GM19455 (cell line): Measurements from ENCODE around the gene GSS.

Experiments used
- ATAC-seq: cut with Tn5 transposase; IDR thresholded peaks from one replicate; pipeline ENCODE4 v1.9.1; 2021; ENCODE audit not compliant: unreplicated experiment

The GSS gene

GRCh38 chr20:34947336-34947735 is 8.3 kb downstream of the GSS start:
- ATAC-seq, result no peak

GRCh38 chr20:34946661-34947060 is 8.9 kb downstream of the GSS start:
- ATAC-seq, result no peak

- no peak for ATAC-seq
These were observed 10.1 kb downstream of the GSS start for GRCh38 chr20:34945315-34946077.

DNA sequence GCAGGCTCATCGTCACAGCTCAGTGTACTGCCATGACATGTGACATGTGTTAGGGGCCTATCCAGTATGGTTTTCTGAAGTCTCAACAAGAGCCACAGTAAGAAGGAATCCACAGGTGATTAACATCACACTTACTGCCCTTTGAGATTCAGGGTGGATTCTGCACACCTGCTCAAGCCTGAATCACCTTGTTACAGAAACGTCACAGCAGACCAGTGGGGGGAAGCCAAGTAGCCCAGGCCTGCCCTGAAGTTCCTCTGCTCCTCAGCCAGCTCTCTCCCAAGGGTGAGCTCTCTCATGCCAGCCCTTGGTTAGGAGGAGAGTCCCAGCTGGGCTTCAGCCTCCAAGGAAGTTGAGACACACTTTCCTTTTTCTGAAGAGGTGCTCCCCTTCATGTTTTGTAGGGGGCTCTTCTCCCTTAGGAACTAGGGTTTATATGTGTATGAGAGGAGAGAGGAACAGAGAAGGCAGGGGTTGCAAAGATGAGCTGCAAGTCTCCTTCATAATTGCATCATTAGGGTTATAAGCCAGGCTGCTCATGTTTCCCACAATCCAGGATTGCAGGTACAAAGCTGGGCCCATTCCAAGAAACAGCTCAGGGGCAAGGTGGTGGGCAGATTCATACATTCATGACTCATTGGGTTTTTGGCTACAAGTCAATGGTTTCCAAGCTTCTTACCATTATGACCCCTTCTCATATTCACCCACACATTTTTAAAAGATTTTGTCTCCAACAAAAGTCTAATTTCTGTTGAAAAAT is 11.6 kb downstream of the GSS start:
- ATAC-seq, result no peak

GRCh38 chr20:34942301-34942700 is 13.3 kb downstream of the GSS start:
- ATAC-seq, result no peak

- ATAC-seq, result no peak
These were observed 14.4 kb downstream of the GSS start for GRCh38 chr20:34941226-34941625.

- ATAC-seq, result no peak
These were observed 15.5 kb downstream of the GSS start for GRCh38 chr20:34940081-34940481.

- ATAC-seq, result no peak
These were observed 17.0 kb downstream of the GSS start for GRCh38 chr20:34938466-34939163.

DNA sequence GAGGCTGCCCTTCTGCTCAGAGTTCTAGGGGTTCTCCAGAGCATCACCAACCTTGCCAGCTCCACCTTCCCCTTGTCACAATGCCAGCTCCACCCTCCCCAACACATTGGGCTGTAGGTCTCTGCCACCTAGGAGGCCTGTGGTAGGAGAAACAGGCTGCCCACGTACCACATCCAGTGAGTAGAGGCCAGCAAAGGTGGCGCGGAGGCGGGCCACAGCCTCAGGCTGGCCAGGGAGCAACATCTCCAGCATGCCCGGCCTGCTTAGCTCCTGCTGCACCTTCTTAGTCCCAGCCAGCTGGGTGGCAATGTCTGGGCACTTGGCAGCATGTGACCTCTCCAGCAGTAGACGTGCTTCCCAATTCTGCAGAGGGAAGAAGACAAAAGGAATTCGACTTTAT is 23.8 kb downstream of the GSS start:
- no peak for ATAC-seq

DNA sequence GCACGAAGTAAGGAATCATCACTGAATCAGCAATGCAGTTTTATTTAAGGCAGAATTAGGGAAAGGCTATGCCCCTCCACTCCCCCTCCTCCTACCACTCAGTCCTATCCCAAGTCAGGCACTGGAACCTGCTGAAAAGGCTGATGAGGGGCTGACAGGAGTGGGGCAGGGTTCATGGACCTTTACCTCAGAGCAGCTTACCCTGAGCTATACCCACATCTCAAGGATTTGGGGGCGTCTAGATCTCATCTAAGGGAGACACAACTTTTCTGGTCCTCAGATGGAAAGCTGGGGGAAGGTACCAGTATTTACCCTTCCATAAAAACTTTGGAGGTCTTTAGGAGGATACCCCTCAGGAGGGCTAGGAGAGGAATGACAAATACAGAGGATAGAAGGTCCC is 27.2 kb downstream of the GSS start:
- no peak for ATAC-seq

DNA sequence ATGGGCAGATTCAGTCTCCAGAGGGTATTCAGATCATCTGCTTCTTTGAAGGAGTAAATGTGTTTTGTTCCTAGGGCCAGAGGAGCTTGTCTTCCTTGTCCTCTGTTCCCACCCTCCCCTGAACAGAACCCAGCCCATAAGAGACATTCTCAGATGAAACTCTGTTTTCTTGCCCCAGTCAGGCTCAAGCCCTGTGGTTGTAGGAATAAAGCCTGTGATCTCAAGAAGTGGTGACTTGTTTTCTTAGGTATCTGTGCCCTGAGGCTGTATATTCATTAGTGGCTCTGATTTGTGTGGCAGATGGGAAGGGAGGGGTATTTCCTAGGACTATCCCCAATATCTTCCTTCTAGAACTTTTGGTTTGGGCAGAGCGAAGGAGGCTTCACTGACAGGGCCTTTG is 27.9 kb downstream of the GSS start:
- no peak for ATAC-seq

- ATAC-seq, result no peak
These were observed 29.0 kb downstream of the GSS start for GRCh38 chr20:34926581-34926980.

- ATAC-seq, result no peak
These were observed 29.6 kb downstream of the GSS start for GRCh38 chr20:34925981-34926380.

- ATAC-seq, result no peak
These were observed 30.3 kb downstream of the GSS start for GRCh38 chr20:34925341-34925740.

DNA sequence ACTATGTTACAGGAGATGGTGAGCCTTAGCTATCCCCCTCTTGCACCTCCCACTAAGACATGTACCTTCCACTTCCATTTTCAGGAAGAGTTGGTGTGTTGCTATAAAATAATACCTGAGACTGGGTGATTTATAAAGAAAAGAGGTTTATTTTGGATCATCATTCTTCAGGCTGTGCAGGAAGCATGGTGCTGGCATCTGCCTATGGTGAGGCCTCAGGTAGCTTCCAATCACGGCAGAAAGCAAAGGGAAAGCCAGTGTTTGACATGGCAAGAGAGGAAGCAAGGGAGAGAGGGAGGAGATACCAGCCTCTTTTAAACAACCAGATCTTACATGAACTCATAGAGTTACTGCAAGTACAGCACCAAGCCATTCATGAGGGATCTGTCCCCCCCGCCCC is 32.2 kb downstream of the GSS start:
- no peak for ATAC-seq

GRCh38 chr20:34922654-34923381 is 32.8 kb downstream of the GSS start:
- no peak for ATAC-seq

GRCh38 chr20:34921436-34921835 is 34.2 kb downstream of the GSS start:
- no peak for ATAC-seq

GRCh38 chr20:34920055-34920454 is 35.6 kb downstream of the GSS start:
- no peak for ATAC-seq

- no peak for ATAC-seq
These were observed 38.7 kb downstream of the GSS start for GRCh38 chr20:34916774-34917354.

DNA sequence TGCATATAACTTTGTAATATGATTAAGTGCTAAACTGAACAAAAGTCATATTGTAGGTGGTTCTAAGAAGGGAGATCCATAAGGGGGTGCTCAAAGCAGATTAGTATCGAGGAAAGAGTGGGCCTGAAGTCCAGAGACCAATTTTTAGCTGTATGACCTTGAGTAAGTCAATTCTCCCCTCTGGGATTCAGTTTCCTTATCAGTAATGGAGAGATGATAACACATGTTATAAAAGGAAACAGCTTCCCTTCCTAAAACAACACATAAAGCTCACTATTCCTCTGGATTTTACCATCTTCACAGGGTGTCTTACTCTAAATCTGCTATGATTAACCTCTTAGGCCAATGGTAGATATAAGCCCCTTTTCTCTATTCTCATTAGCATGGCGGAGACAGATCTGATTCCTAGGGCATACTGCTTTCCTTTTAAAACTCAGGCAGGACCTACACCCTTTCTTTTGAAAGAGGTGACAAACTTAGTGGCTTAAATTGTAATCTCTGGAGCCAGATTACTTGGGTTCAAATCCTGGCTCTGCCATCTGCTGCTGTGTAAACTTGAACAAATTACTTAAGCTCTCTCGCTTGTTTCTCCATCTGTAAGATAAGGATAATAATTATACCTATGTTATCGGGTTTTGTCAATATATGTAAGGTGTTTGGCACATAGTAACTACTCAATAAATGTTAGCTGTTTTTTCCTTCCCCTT is 39.7 kb downstream of the GSS start:
- no peak for ATAC-seq
